ENCODE results near the gene IL21.
"Not testable (repeated sequence)": the region's sequence is repeated elsewhere in the genome, so short reads cannot be mapped to it uniquely, and the experiment has no call there.

The IL21 gene

DNA sequence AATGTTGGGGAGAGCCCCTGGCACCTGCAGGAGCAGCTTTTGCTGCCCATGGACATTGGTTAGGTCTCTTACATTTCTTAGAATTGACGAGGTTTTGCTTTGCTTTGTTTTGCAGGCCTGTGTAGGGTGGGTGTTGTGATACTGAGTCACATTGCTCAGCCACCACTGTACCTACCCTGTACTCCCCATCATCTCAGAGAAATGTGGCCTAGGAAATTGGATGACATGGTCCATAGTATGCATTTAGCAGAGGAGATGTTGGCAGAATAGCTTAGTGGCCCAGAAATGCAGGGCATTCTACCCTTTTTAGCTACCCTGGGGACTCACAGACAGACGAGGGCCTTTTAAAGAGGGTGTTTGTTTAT is 43.7 kb downstream of the IL21 start:
- DNase-seq, result no peak

DNA sequence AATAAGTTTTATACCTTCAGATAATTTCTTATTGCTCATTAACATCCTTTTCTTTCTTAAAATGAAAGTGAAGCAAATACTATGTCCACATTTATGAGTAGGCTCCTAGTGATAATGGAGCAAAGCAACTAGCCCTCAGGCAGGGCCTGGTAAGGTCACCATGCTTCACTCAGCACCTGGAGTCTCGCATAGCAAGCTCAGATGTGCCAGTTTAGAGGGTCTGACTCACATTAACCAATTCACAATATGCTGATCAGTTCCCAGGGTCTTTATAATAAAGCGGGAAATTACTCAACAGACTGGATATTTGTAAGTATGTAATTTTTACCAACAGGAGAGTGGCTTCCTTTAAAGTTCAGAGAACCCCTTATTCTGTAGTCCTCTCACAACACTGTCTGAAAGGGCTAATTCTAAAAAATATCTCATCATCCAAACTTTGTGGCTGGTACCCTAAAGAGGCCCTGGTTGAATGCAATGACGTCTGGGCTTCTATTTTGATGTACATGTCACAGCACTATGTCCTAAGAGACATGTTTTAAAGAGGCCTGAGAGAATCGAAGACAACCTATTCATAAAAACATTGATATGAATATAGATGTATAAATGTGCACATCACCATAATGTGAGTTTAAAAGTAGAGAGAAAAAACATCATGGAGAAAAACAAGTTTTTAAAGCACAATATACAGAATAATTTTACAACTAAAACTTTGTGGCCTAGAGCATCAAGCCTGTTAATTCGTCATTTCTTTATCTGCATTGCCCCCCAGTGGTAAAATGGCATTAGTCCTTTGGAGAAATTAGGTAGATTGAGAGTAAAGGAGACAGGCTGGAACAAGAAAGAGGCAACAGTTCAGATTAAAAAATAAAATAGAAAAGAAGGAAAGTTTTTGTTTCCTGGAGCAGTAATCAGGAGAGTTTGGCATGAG is 44.3 kb downstream of the IL21 start:
- DNase-seq, result no peak

DNA sequence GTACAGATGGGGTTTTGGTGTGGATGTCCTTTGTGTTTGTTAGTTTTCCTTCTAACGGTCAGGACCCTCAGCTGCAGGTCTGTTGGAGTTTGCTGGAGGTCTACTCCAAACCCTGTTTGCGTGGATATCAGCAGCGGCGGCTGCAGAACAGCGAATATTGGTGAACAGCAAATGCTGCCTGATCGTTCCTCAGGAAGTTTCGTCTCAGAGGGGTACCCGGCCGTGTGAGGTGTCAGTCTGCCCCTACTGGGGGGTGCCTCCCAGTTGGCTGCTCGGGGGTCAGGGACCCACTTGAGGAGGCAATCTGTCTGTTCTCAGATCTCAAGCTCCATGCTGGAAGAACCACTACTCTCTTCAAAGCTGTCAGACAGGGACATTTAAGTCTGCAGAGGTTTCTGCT is 46.5 kb downstream of the IL21 start:
- DNase-seq, result not testable (repeated sequence)

- no peak for DNase-seq
These were observed 58.4 kb downstream of the IL21 start for GRCh38 chr4:122562449-122562848.
